Measurements from ENCODE around the gene CBX7.

CBX7 gene

GRCh38 chr22:39135092-39135896 is 17.2 kb downstream of the CBX7 start:
- DNase-seq (ENCODE audit: low read depth): no peak
- H3K4me3 ChIP-seq (ENCODE audit: low read length): no peak overlapping the region
- TF ChIP-seq, protein P1, sequence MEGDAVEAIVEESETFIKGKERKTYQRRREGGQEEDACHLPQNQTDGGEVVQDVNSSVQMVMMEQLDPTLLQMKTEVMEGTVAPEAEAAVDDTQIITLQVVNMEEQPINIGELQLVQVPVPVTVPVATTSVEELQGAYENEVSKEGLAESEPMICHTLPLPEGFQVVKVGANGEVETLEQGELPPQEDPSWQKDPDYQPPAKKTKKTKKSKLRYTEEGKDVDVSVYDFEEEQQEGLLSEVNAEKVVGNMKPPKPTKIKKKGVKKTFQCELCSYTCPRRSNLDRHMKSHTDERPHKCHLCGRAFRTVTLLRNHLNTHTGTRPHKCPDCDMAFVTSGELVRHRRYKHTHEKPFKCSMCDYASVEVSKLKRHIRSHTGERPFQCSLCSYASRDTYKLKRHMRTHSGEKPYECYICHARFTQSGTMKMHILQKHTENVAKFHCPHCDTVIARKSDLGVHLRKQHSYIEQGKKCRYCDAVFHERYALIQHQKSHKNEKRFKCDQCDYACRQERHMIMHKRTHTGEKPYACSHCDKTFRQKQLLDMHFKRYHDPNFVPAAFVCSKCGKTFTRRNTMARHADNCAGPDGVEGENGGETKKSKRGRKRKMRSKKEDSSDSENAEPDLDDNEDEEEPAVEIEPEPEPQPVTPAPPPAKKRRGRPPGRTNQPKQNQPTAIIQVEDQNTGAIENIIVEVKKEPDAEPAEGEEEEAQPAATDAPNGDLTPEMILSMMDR (conservative IDR thresholded peaks at IDR 0.05; ENCODE audit: low read depth, low read length): peak; percentile 74

GRCh38 chr22:39134366-39135091 is 18.0 kb downstream of the CBX7 start:
- H3K4me3 ChIP-seq (ENCODE audit: low read length): no peak overlapping the region
- TF ChIP-seq, protein P1 (conservative IDR thresholded peaks at IDR 0.05; ENCODE audit: low read depth, low read length): no peak
- DNase-seq (ENCODE audit: low read depth): no peak

- TF ChIP-seq, protein P1 (conservative IDR thresholded peaks at IDR 0.05; ENCODE audit: low read depth, low read length): no peak
- no peak for DNase-seq (ENCODE audit: low read depth)
- no peak overlapping the region for H3K4me3 ChIP-seq (ENCODE audit: low read length)
Measured at GRCh38 chr22:39133871-39134270, 18.6 kb downstream of the CBX7 start.

- TF ChIP-seq, protein P1 (conservative IDR thresholded peaks at IDR 0.05; ENCODE audit: low read depth, low read length): no peak
- no peak overlapping the region for H3K4me3 ChIP-seq (ENCODE audit: low read length)
- DNase-seq (ENCODE audit: low read depth): no peak
Measured at GRCh38 chr22:39132871-39133524, 19.5 kb downstream of the CBX7 start.

GRCh38 chr22:39132281-39132680 is 20.2 kb downstream of the CBX7 start:
- no peak overlapping the region for H3K4me3 ChIP-seq (ENCODE audit: low read length)
- DNase-seq (ENCODE audit: low read depth): no peak
- TF ChIP-seq, protein P1 (conservative IDR thresholded peaks at IDR 0.05; ENCODE audit: low read depth, low read length): no peak

- no peak overlapping the region for H3K4me3 ChIP-seq (ENCODE audit: low read length)
- DNase-seq (ENCODE audit: low read depth): no peak
Measured at GRCh38 chr22:39130892-39131855, 21.3 kb downstream of the CBX7 start.

More at GRCh38 chr22:39130892-39131855, 21.3 kb downstream of the CBX7 start:
- TF ChIP-seq, protein P1 (conservative IDR thresholded peaks at IDR 0.05; ENCODE audit: low read depth, low read length): no peak
